Fibroblast of pulmonary artery (primary cell): Measurements from ENCODE around the gene RAP1B.
"Not testable (repeated sequence)": the region's sequence is repeated elsewhere in the genome, so short reads cannot be mapped to it uniquely, and the experiment has no call there.

ENCODE experiments used
- DNase-seq: peaks from one replicate; pipeline ENCODE4 v3.0.0-alpha.2; 2010; ENCODE audit warnings: low read depth
- H3K4me3 ChIP-seq: replicated peaks from 2 replicates; pipeline ENCODE4 v1.5.1; 2011; ENCODE audit warnings: low read depth, mild to moderate bottlenecking, control low read depth, low read length, moderate library complexity
- CTCF ChIP-seq: IDR thresholded peaks from 2 replicates; pipeline ENCODE4 v1.5.1; 2011; ENCODE audit warnings: mild to moderate bottlenecking, control low read depth, low read length, inconsistent platforms; ENCODE audit errors: missing control alignments

RAP1B gene

GRCh38 chr12:68667291-68667690 is 56.6 kb downstream of the RAP1B start:
- TF ChIP-seq CTCF = no peak
- no peak overlapping the region for H3K4me3 ChIP-seq
- no peak for DNase-seq

GRCh38 chr12:68667896-68668295 is 57.2 kb downstream of the RAP1B start:
- TF ChIP-seq CTCF = no peak
- DNase-seq = no peak
- no peak overlapping the region for H3K4me3 ChIP-seq

GRCh38 chr12:68671179-68671578 is 60.5 kb downstream of the RAP1B start:
- H3K4me3 ChIP-seq = no peak overlapping the region
- no peak for TF ChIP-seq CTCF
- DNase-seq = no peak

- H3K4me3 ChIP-seq = no peak overlapping the region
- no peak for TF ChIP-seq CTCF
- DNase-seq = no peak
Measured at GRCh38 chr12:68673788-68674187, 63.1 kb downstream of the RAP1B start.

DNA sequence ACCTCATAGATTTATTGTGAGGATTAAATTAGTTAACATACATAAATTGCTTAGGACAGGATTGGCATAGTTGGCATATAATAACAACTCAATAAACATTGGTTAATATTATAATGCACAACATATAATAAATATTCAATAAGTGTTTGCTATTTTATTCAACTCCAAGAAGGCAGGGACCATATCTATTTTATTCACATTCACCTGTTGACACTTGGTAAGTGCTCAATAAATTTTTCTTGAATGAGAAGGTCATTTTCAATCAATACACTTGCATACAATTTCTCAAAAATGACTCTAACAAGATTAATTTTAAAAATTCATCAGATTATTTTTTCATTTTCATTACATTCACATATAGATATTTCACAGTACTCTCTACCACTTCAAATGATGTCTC is 63.7 kb downstream of the RAP1B start:
- no peak overlapping the region for H3K4me3 ChIP-seq
- DNase-seq = no peak
- no peak for TF ChIP-seq CTCF

DNA sequence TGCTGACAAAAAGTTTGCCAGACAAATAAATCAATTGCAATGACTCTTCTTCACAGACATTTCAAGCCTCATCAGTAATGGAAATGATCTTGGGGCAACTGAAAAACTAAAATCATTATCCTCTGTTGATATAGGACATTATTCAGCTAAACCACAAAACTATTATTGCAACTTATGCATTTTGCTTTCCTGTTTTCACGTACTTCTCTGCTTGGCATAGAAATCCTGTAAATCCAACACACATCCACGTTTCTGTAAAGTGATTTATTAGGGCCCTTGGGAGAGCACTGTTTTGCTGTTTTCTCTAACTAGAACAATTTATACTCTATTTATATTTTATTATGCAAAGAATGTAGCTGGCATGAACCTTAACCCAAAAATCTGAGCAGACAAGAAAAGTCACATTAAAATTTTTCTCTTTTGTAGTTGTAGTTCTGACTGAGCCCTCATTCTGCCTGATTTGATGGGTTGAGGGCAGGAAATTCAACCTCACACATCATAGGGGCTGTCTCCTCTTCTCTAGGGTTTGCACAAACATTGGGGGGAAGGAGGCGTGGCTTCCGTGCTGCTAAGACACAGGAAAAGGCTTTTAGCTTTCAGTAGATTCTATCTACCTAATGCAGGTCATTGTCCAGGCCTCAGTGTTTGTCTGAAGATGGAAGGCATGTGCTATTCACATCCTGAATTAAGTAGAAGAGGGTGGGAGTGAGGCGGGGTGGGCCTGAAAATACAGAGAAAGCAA is 64.6 kb downstream of the RAP1B start:
- no peak for TF ChIP-seq CTCF
- H3K4me3 ChIP-seq = no peak overlapping the region
- no peak for DNase-seq

- not testable (repeated sequence) for H3K4me3 ChIP-seq, DNase-seq
Measured at GRCh38 chr12:68676854-68677253, 66.2 kb downstream of the RAP1B start.

- no peak for TF ChIP-seq CTCF
- DNase-seq = no peak
- peak overlapping the region; percentile 65 for H3K4me3 ChIP-seq
Measured at GRCh38 chr12:68686262-68686594, 75.5 kb downstream of the RAP1B start.
